Ishikawa (cell line): ENCODE measurements around the gene RACGAP1.

Source experiments
- CEBPB ChIP-seq: IDR thresholded peaks from 2 replicates; pipeline ENCODE4 v1.6.1; 2012
- CREB1 ChIP-seq: IDR thresholded peaks from 2 replicates; pipeline ENCODE4 v1.6.1; 2012; ENCODE audit warnings: low read depth
- EGR1 ChIP-seq: IDR thresholded peaks from 2 replicates; pipeline ENCODE4 v1.6.1; 2012
- EP300 ChIP-seq: IDR thresholded peaks from 2 replicates; pipeline ENCODE4 v1.6.1; 2012; ENCODE audit warnings: borderline replicate concordance
- FOXM1 ChIP-seq: IDR thresholded peaks from 2 replicates; pipeline ENCODE4 v1.6.1; 2012; ENCODE audit warnings: low read depth, borderline replicate concordance
- NFIC ChIP-seq: IDR thresholded peaks from 2 replicates; pipeline ENCODE4 v1.6.1; 2012
- RAD21 ChIP-seq: IDR thresholded peaks from 2 replicates; pipeline ENCODE4 v1.6.1; 2012; ENCODE audit warnings: low read depth
- TAF1 ChIP-seq: IDR thresholded peaks from 2 replicates; pipeline ENCODE4 v1.6.1; 2012; ENCODE audit warnings: low read depth, mild to moderate bottlenecking
- TCF12 ChIP-seq: IDR thresholded peaks from 2 replicates; pipeline ENCODE4 v1.6.1; 2012; ENCODE audit warnings: low read depth
- TEAD4 ChIP-seq: IDR thresholded peaks from 2 replicates; pipeline ENCODE4 v1.6.1; 2012
- YY1 ChIP-seq: IDR thresholded peaks from 2 replicates; pipeline ENCODE4 v1.6.1; 2012; ENCODE audit warnings: low read depth
- ZBTB7A ChIP-seq: IDR thresholded peaks from 2 replicates; pipeline ENCODE4 v1.6.1; 2012; ENCODE audit warnings: low read depth
- TF ChIP-seq, protein P1 (sequence below): IDR thresholded peaks from 2 replicates; pipeline ENCODE4 v1.6.1; 2012
- TF ChIP-seq, protein P2 (sequence below): IDR thresholded peaks from 2 replicates; pipeline ENCODE4 v1.6.1; 2012
- TF ChIP-seq, protein P3 (sequence below): IDR thresholded peaks from 2 replicates; pipeline ENCODE4 v1.6.1; 2012; ENCODE audit warnings: low read depth, mild to moderate bottlenecking

The RACGAP1 gene

DNA sequence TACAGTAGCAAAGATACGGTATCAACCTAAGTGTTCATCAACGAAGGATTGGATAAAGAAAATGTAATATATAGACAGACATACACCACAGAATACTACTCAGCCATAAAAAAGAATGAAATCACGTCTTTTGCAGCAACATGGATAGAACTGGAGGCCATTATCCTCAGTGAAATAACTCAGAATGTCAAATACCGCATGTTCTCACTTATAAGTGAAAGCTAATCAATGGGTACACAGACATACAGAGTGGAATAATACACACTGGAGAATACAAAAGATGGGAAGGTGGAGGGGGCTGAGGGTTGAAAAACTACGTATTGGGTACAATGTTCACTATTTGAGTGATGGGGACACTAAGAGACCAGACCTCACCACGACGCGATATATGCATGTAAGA is 1.1 kb downstream of the RACGAP1 start:
- TF ChIP-seq ZBTB7A (no peak), TEAD4 (no peak), CREB1 (no peak), TCF12 (no peak), RAD21 (no peak), NFIC (no peak)
- TF ChIP-seq, protein P1, sequence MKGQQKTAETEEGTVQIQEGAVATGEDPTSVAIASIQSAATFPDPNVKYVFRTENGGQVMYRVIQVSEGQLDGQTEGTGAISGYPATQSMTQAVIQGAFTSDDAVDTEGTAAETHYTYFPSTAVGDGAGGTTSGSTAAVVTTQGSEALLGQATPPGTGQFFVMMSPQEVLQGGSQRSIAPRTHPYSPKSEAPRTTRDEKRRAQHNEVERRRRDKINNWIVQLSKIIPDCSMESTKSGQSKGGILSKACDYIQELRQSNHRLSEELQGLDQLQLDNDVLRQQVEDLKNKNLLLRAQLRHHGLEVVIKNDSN: no peak
- TF ChIP-seq, protein P2, sequence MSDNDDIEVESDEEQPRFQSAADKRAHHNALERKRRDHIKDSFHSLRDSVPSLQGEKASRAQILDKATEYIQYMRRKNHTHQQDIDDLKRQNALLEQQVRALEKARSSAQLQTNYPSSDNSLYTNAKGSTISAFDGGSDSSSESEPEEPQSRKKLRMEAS: no peak

DNA sequence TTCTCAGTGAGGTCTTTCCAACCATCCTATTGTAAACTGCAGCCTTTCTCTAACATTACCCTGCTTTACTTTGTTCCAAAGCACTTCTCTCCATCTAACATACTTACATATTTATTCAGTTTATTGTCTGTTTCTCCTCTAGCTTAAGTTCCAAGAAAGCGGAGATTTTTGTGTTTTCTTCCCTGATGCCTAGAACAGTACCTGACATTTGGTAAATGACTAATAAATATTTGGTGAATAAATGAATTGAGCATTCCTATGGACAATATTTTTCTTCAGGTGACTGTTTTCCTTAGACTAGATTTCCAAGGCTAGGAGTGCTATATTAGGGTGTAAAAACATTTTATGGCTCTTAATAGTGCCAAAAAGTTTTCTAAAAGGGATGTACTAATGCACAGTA is 2.4 kb downstream of the RACGAP1 start:
- TF ChIP-seq, protein P2: no peak
- TF ChIP-seq CREB1: no peak
- TF ChIP-seq, protein P1: no peak
- TF ChIP-seq TEAD4: no peak

DNA sequence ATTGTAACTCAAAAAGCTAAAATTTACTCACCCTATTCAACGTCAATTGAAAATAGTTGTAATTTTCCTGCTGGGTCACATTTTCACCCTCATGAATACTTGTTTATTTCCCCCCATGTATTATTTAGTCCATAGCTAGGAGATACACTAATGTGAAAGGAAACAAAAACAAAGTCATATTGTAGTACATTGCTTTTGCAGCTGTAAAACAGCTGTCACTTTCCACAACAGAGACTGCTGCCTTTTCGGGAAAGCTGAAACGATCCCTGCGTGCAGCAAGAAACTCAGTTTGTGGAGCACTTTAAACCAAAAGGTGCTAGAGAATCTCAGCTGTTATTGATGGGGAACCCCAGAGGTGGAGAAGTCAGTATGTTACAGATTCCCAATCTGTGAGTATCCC is 4.3 kb downstream of the RACGAP1 start:
- TF ChIP-seq, protein P3, sequence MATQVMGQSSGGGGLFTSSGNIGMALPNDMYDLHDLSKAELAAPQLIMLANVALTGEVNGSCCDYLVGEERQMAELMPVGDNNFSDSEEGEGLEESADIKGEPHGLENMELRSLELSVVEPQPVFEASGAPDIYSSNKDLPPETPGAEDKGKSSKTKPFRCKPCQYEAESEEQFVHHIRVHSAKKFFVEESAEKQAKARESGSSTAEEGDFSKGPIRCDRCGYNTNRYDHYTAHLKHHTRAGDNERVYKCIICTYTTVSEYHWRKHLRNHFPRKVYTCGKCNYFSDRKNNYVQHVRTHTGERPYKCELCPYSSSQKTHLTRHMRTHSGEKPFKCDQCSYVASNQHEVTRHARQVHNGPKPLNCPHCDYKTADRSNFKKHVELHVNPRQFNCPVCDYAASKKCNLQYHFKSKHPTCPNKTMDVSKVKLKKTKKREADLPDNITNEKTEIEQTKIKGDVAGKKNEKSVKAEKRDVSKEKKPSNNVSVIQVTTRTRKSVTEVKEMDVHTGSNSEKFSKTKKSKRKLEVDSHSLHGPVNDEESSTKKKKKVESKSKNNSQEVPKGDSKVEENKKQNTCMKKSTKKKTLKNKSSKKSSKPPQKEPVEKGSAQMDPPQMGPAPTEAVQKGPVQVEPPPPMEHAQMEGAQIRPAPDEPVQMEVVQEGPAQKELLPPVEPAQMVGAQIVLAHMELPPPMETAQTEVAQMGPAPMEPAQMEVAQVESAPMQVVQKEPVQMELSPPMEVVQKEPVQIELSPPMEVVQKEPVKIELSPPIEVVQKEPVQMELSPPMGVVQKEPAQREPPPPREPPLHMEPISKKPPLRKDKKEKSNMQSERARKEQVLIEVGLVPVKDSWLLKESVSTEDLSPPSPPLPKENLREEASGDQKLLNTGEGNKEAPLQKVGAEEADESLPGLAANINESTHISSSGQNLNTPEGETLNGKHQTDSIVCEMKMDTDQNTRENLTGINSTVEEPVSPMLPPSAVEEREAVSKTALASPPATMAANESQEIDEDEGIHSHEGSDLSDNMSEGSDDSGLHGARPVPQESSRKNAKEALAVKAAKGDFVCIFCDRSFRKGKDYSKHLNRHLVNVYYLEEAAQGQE: no peak
- no peak for TF ChIP-seq TAF1
- no peak for TF ChIP-seq CREB1
- no peak for TF ChIP-seq TCF12
- TF ChIP-seq ZBTB7A: no peak
- TF ChIP-seq CEBPB: no peak
- TF ChIP-seq RAD21: no peak

DNA sequence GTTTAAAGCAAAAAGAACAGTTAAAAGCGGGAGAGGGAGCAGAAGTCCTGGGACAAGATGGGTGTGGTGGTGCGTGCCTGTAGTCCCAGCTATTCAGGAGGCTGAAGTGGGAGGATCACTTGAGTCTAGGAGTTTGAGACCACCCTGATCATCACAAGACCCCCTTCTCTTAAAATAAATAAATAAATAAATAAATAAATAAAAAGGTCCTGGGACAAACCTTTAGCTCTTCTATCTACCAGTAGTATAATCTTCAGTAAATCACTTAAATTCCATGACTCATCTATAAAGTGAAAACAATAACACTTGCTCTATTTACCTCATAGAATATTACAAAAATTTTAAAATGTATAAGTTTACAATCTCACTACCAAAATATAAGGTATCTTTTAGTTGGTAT is 5.8 kb downstream of the RACGAP1 start:
- TF ChIP-seq TEAD4: no peak
- TF ChIP-seq RAD21: no peak
- no peak for TF ChIP-seq EP300
- TF ChIP-seq TCF12: no peak
- TF ChIP-seq, protein P1: no peak
- no peak for TF ChIP-seq ZBTB7A
- TF ChIP-seq EGR1: no peak
- no peak for TF ChIP-seq NFIC
- TF ChIP-seq, protein P3: no peak

DNA sequence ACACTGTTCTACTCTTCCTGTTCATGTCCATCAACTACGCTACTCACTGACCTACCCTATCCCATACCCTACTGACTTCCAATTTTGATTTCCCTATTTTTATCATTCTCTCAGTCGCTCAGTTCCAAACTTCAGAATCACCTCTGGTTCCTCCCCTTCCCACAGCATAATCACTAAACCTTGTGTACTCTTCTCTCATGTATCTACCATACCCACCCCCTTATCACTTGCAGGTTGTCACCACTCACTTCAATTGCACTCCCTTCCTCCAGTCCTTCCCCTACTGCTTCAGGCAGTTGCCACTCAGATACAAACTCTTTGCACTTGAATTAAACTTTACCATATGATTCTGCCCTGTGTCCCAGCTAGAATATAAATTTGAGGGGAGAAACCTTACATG is 6.3 kb downstream of the RACGAP1 start:
- TF ChIP-seq TCF12: no peak
- no peak for TF ChIP-seq ZBTB7A

DNA sequence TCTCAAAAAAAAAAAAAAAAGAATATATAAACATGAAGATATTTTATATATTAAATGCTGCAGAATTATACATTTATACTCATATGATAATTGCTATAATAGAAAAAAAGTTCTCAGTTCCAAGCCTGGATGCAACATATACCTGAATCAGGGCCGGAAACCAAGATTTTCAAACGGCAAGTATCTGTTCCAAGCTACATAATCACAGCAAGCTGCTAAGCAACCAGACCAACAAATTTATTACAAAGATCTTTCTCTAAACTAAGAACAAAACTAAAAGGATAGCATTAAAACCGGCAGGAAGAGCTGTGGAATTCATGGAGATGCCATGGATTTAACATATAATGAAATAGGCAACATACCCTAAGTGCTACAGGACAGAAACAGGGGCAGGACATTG is 7.1 kb downstream of the RACGAP1 start:
- no peak for TF ChIP-seq NFIC
- TF ChIP-seq TCF12: no peak
- no peak for TF ChIP-seq RAD21
- no peak for TF ChIP-seq FOXM1
- TF ChIP-seq, protein P1: no peak
- TF ChIP-seq CEBPB: no peak
- TF ChIP-seq, protein P3: no peak
- TF ChIP-seq, protein P2: no peak
- TF ChIP-seq EGR1: no peak
- no peak for TF ChIP-seq YY1
- no peak for TF ChIP-seq ZBTB7A
- no peak for TF ChIP-seq CREB1
- TF ChIP-seq TAF1: no peak
